Measurements from ENCODE around the gene FFAR4.

The FFAR4 gene

DNA sequence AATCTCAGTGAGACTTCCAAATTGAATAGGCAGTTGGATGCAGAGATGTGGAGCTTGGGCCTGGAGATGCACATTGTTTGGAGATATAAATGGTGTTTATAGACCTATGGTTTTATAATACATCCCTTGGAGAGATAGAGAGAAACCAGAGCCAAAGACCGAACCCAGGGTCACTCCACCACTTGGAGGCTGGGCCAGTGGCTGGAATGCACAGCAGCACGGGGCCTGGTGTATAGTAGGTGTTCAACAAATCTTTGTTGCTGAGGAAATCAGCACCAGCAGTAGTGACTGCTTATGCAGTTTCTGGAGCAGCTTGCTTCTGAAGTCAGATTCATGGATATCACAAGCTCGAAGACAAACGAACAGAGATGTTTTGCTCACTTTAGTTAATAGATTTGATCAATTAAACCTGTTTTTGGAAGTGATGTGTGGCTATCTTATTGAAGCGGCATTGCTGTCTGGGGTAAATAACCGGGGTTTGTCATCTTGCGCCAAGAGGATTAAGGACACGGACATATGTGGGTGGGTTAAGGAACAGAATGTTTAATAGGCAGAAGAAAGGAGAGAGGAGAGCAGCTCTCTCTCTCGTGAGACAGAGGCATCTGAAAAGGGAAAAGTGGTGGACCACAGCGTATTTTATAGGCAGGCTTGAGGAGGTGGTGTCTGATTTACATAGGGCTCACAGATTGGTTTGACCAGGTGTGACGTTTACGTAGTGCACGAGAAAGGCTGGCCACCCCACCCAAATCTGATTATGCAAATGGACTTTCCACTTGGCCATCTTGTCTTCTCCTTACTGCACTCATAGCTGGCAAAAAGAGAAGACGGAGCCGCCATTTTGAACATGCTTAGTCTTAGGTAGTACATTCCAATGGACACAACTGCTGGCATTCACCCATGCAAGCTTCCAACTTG, 23.4 kb downstream of the FFAR4 start:
- DNase-seq (ENCODE audit: extremely low read depth, low read depth) = no peak
- TF ChIP-seq CTCF (IDR thresholded peaks at IDR 0.05; ENCODE audit: low read depth, low read length) = no peak

DNA sequence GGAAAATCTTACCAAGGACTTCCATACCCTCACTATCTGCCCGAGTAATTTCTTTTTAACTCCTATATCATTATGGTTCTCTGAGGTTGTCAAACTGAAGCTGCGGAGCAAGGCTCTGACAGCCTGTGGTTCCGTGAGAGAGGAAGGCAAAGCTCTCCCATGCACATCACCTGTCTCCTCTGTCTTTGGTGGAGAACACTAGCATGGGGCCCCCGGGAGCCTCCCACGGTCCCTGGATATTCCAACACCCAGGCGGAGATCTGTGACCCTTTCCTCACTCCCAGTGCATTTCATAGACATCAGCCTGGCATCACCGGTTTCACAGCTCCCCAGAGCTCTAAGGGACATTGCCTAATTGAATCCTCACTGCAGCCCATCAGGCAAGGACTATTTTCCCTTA, 24.2 kb downstream of the FFAR4 start:
- TF ChIP-seq CTCF (IDR thresholded peaks at IDR 0.05; ENCODE audit: low read depth, low read length) = no peak
- no peak for DNase-seq (ENCODE audit: extremely low read depth, low read depth)

- no peak for DNase-seq (ENCODE audit: extremely low read depth, low read depth)
- TF ChIP-seq CTCF (IDR thresholded peaks at IDR 0.05; ENCODE audit: low read depth, low read length) = no peak
Observed at GRCh38 chr10:93591065-93591808, 24.8 kb downstream of the FFAR4 start.

GRCh38 chr10:93593254-93593653, 26.8 kb downstream of the FFAR4 start:
- TF ChIP-seq CTCF (IDR thresholded peaks at IDR 0.05; ENCODE audit: low read depth, low read length) = no peak

GRCh38 chr10:93593749-93594148, 27.3 kb downstream of the FFAR4 start:
- TF ChIP-seq CTCF (IDR thresholded peaks at IDR 0.05; ENCODE audit: low read depth, low read length) = no peak
- no peak for DNase-seq (ENCODE audit: extremely low read depth, low read depth)

More at GRCh38 chr10:93593254-93593653, 26.8 kb downstream of the FFAR4 start:
- no peak for DNase-seq (ENCODE audit: extremely low read depth, low read depth)

GRCh38 chr10:93594518-93594917, 28.1 kb downstream of the FFAR4 start:
- TF ChIP-seq CTCF (IDR thresholded peaks at IDR 0.05; ENCODE audit: low read depth, low read length) = no peak
- no peak for DNase-seq (ENCODE audit: extremely low read depth, low read depth)

Data from AG09319 (cell line).